Measurements from ENCODE around the gene ZNF699. TPM values are rescaled to one million over a fixed set of nuclear protein-coding genes. Genes with fewer than 3 reads are reported as not detected.
"Not testable (repeated sequence)": the region's sequence is repeated elsewhere in the genome, so short reads cannot be mapped to it uniquely, and the experiment has no call there.

ZNF699 gene
- total and polyA plus RNA-seq, 7 donors = 0.46 to 23.7 (median 3.1) TPM

- H3K4me1 ChIP-seq = peaks cover 0 to 2% (median under 1%) of the 10 kb centered on the region in 4 donors
- intact Hi-C loops (cut with DNase I) = no loop called here
- no peak overlapping the region for H3K4me3 ChIP-seq
- H3K27ac ChIP-seq = no peak overlapping the region
- no peak for TF ChIP-seq EP300 (IDR thresholded peaks at IDR 0.05)
- no peak for TF ChIP-seq CTCF (IDR thresholded peaks at IDR 0.05)
- no peak for TF ChIP-seq POLR2A (IDR thresholded peaks at IDR 0.05)
- no peak for TF ChIP-seq POLR2AphosphoS5 (IDR thresholded peaks at IDR 0.05)
- H3K9me3 ChIP-seq = peaks cover 30 to 66% (median 48%) of the 10 kb centered on the region in 4 donors
- DNase-seq = no peak
- peaks cover 19 to 77% (median 19%) of the 10 kb centered on the region in 4 donors for H3K36me3 ChIP-seq
- H3K27me3 ChIP-seq = no peaks in the 10 kb centered on the region
Measured at GRCh38 chr19:9329999-9330398, 20.4 kb upstream of the ZNF699 start.

GRCh38 chr19:9324584-9324962, 14.9 kb upstream of the ZNF699 start:
- peak overlapping the region; percentile 88 to 94 (median 92) for H3K27ac ChIP-seq
- intact Hi-C loops (cut with DNase I) = loop anchor here (1.0 to 5.0 kb wide), 4 partner anchors 15 to 258 kb away; partner anchors contain the start of genes ZNF121, ZNF266, ZNF426 and ZNF699

GRCh38 chr19:9323919-9324583, 14.4 kb upstream of the ZNF699 start, which contains the start of gene ZNF559:
Gene ZNF559, plus strand, starts transcription at chr19:9324179. Its CDS starts 14,371 bp downstream, at chr19:9338550.
- Histone ChIP-seq H3K4me1 (peaks cover 0 to 7% (median 7%) of the 10 kb centered on the region in 4 donors), H3K27me3 (no peaks in the 10 kb centered on the region), H3K9me3 (peaks cover 6 to 19% (median 15%) of the 10 kb centered on the region in 4 donors), H3K36me3 (peaks cover 0 to 21% (median 8%) of the 10 kb centered on the region in 4 donors), H3K27ac (peak within 1 kb of the TSS; percentile 88 to 94 (median 92)), H3K4me3 (peak within 1 kb of the TSS; percentile 70 to 83 (median 76))
- TF ChIP-seq POLR2AphosphoS5 (IDR thresholded peaks at IDR 0.05) (peak in 3 of 4 donors; percentile 61 to 72 (median 66)), POLR2A (IDR thresholded peaks at IDR 0.05) (peak in 1 of 2 donors; percentile 27), EP300 (IDR thresholded peaks at IDR 0.05) (no peak)
- WGBS, 2 donors = 0 to 1% methylated on average over 48 of the region's 48 CpGs
- DNase-seq = peak; percentile 97
- intact Hi-C loops (cut with DNase I) = loop anchor here (1.0 to 5.0 kb wide), 4 partner anchors 15 to 258 kb away; partner anchors contain the start of genes ZNF121, ZNF266, ZNF426 and ZNF699

More at GRCh38 chr19:9324584-9324962, 14.9 kb upstream of the ZNF699 start:
- WGBS, 2 donors = 41 to 70% methylated on average over 9 of the region's 9 CpGs
- no peak for TF ChIP-seq POLR2AphosphoS5 (IDR thresholded peaks at IDR 0.05)
- TF ChIP-seq POLR2A (IDR thresholded peaks at IDR 0.05) = no peak
- no peak for TF ChIP-seq CTCF (IDR thresholded peaks at IDR 0.05)
- no peak for TF ChIP-seq EP300 (IDR thresholded peaks at IDR 0.05)
- Histone ChIP-seq H3K36me3 (peaks cover 0 to 26% (median 8%) of the 10 kb centered on the region in 4 donors), H3K4me3 (peak overlapping the region; percentile 70 to 83 (median 76)), H3K27me3 (no peaks in the 10 kb centered on the region), H3K4me1 (peaks cover 0 to 7% (median 7%) of the 10 kb centered on the region in 4 donors), H3K9me3 (peaks cover 8 to 25% (median 17%) of the 10 kb centered on the region in 4 donors)
- DNase-seq = no peak

- Histone ChIP-seq H3K9me3 (peaks cover 5 to 14% (median 12%) of the 10 kb centered on the region in 4 donors), H3K27ac (peak overlapping the region; percentile 88 to 94 (median 92)), H3K4me1 (peaks cover 0 to 7% (median 7%) of the 10 kb centered on the region in 4 donors), H3K27me3 (no peaks in the 10 kb centered on the region), H3K36me3 (peaks cover 0 to 16% (median 6%) of the 10 kb centered on the region in 4 donors), H3K4me3 (peak overlapping the region; percentile 70 to 83 (median 76))
- intact Hi-C loops (cut with DNase I) = loop anchor here (5.0 kb wide), 2 partner anchors 214 to 259 kb away; partner anchors contain the start of genes ZNF121 and ZNF426
- DNase-seq = peak; percentile 85
- WGBS, 2 donors = 2 to 4% methylated on average over 9 of the region's 9 CpGs
- TF ChIP-seq CTCF (IDR thresholded peaks at IDR 0.05) = no peak
- TF ChIP-seq POLR2A (IDR thresholded peaks at IDR 0.05) = no peak
- no peak for TF ChIP-seq EP300 (IDR thresholded peaks at IDR 0.05)
- no peak for TF ChIP-seq POLR2AphosphoS5 (IDR thresholded peaks at IDR 0.05)
Measured at GRCh38 chr19:9323557-9323918, 13.9 kb upstream of the ZNF699 start.

GRCh38 chr19:9322201-9322600, 12.6 kb upstream of the ZNF699 start:
- not testable (repeated sequence) for H3K27me3 ChIP-seq
- 95% methylated on average over 10 of the region's 10 CpGs for WGBS, 2 donors
- intact Hi-C loops (cut with DNase I) = loop anchor here (5.0 kb wide), 2 partner anchors 215 to 260 kb away; partner anchors contain the start of genes ZNF121 and ZNF426

GRCh38 chr19:9321756-9322155, 12.1 kb upstream of the ZNF699 start:
- intact Hi-C loops (cut with DNase I) = loop anchor here (5.0 kb wide), 2 partner anchors 216 to 261 kb away; partner anchors contain the start of genes ZNF121 and ZNF426
- not testable (repeated sequence) for DNase-seq, H3K4me1 ChIP-seq, H3K36me3 ChIP-seq, H3K4me3 ChIP-seq, H3K27me3 ChIP-seq, H3K27ac ChIP-seq, H3K9me3 ChIP-seq
- WGBS, 2 donors = 95 to 96% methylated on average over 11 of the region's 14 CpGs

More at GRCh38 chr19:9322201-9322600, 12.6 kb upstream of the ZNF699 start:
- H3K9me3 ChIP-seq, H3K4me1 ChIP-seq, H3K27ac ChIP-seq, H3K4me3 ChIP-seq, DNase-seq, H3K36me3 ChIP-seq: not testable (repeated sequence)

All from sigmoid colon (tissue), 7 donors.